Panc1 (cell line): Measurements from ENCODE around the gene RTF1.

ENCODE experiments used
- CTCF ChIP-seq: fragments of 450-650 bp; IDR thresholded peaks from 2 replicates; pipeline ENCODE4 v1.5.1; 2017; ENCODE audit warnings: mild to moderate bottlenecking
- POLR2AphosphoS5 ChIP-seq: IDR thresholded peaks from 2 replicates; pipeline ENCODE4 v1.6.1; 2012; ENCODE audit warnings: mild to moderate bottlenecking, low read depth, low read length, moderate library complexity
- REST ChIP-seq, 2 experiments: IDR thresholded peaks; 2 replicates each; pipeline ENCODE4 v1.6.1; 2011 to 2012; ENCODE audit warnings: low read depth in 2 of 2, control low read depth in 1 of 2, low read length in 1 of 2, mild to moderate bottlenecking in 1 of 2, moderate library complexity in 1 of 2; ENCODE audit not compliant: insufficient read depth in 1 of 2
- SIN3A ChIP-seq: IDR thresholded peaks from 2 replicates; pipeline ENCODE4 v1.6.1; 2012; ENCODE audit warnings: low read depth, mild to moderate bottlenecking, low read length, moderate library complexity, borderline replicate concordance; ENCODE audit not compliant: insufficient read depth
- TCF7L2 ChIP-seq: IDR thresholded peaks from 2 replicates; pipeline ENCODE4 v1.6.1; 2011; ENCODE audit warnings: mild to moderate bottlenecking, low read depth, low read length, inconsistent platforms

GRCh38 chr15:41492597-41493204, 75.8 kb downstream of the RTF1 start:
- TF ChIP-seq CTCF (no peak), SIN3A (no peak), TCF7L2 (no peak), POLR2AphosphoS5 (no peak), REST (IDR thresholded peaks at IDR 0.05; ENCODE audit: insufficient read depth in 1 of 2, low read depth in 2 of 2, low read length in 1 of 2) (no peak)
